Smooth muscle cell (in vitro differentiated cells): ENCODE data around the gene SPSB3. TPM values are rescaled to one million over a fixed set of nuclear protein-coding genes. Genes with fewer than 3 reads are reported as not detected.

Experiments
- DNase-seq: peaks from one replicate; lab custom pipeline; 2025; ENCODE audit not compliant: unreplicated experiment; lab: John Stamatoyannopoulos, UW
- H2AFZ ChIP-seq: fragments of 200-600 bp; sonication (generic); 2 replicates; pipeline ENCODE4 v1.6.0; 2016; ENCODE audit warnings: antibody characterized with exemption, low read depth, mild to moderate bottlenecking
- H3F3A ChIP-seq: fragments of 200-600 bp; sonication (generic); 2 replicates; pipeline ENCODE4 v1.6.0; 2017; ENCODE audit warnings: antibody characterized with exemption, low read depth
- H3K27ac ChIP-seq: fragments of 200-600 bp; sonication (generic); 2 replicates; pipeline ENCODE4 v1.5.1; 2016; ENCODE audit warnings: low read depth, mild to moderate bottlenecking
- H3K27me3 ChIP-seq: fragments of 200-600 bp; sonication (generic); 2 replicates; pipeline ENCODE4 v1.6.1; 2016; ENCODE audit warnings: low read depth, mild to moderate bottlenecking
- H3K36me3 ChIP-seq: fragments of 200-600 bp; sonication (generic); 2 replicates; pipeline ENCODE4 v1.5.1; 2016; ENCODE audit warnings: low read depth
- H3K4me1 ChIP-seq: fragments of 200-600 bp; sonication (generic); 2 replicates; pipeline ENCODE4 v1.5.1; 2016; ENCODE audit warnings: low read depth
- H3K4me2 ChIP-seq: fragments of 200-600 bp; sonication (generic); 2 replicates; pipeline ENCODE4 v1.6.0; 2016; ENCODE audit warnings: mild to moderate bottlenecking
- H3K4me3 ChIP-seq: fragments of 200-600 bp; sonication (generic); 2 replicates; pipeline ENCODE4 v1.5.1; 2016; ENCODE audit warnings: mild to moderate bottlenecking
- H3K79me2 ChIP-seq: fragments of 200-600 bp; sonication (generic); 2 replicates; pipeline ENCODE4 v1.6.0; 2016; ENCODE audit warnings: low read depth, mild to moderate bottlenecking
- H3K9ac ChIP-seq: fragments of 200-600 bp; sonication (generic); 2 replicates; pipeline ENCODE4 v1.6.0; 2016; ENCODE audit warnings: low read depth
- H3K9me3 ChIP-seq: fragments of 200-600 bp; sonication (generic); replicated peaks from 2 replicates; pipeline ENCODE4 v1.5.1; 2016; ENCODE audit warnings: low read depth
- H4K20me1 ChIP-seq: fragments of 200-600 bp; sonication (generic); 2 replicates; pipeline ENCODE4 v1.6.0; 2016; ENCODE audit warnings: low read depth
- CTCF ChIP-seq: fragments of 200-600 bp; sonication (generic); IDR thresholded peaks from 2 replicates; pipeline ENCODE4 v1.5.1; 2017; ENCODE audit warnings: borderline replicate concordance, mild to moderate bottlenecking, antibody characterized with exemption; ENCODE audit not compliant: insufficient read depth, poor library complexity, severe bottlenecking
- WGBS: methylation state at CpG from one replicate; pipeline ENCODE4 v1.1.7; 2016; ENCODE audit warnings: low lambda C conversion rate; 5-methylcytosine and 5-hydroxymethylcytosine counted together
- polyA plus RNA-seq: library from polyadenylated mRNA; unstranded; fragments of >200 nt; fragmentation: Nextera tagmentation; extraction: Ambion mirVana; gene quantifications from 2 replicates; pipeline ENCODE4 v1.2.1, GENCODE V29; 2016
- total RNA-seq: library from RNA; depleted of rRNA; stranded (reverse); fragments of >200 nt; gene quantifications from 2 replicates; pipeline ENCODE4 v1.2.3, GENCODE V29; 2014

SPSB3 gene
- total and polyA plus RNA-seq, 2 experiments from 2014 or later: 25.1 to 49.8 TPM

GRCh38 chr16:1732071-1732470 lies 50.3 kb downstream of the SPSB3 start:
- DNase-seq: no peak
- TF ChIP-seq CTCF: no peak
- H3K9me3 ChIP-seq: no peaks in the 10 kb centered on the region
- no peak overlapping the region for H3K4me3 ChIP-seq
- WGBS: 95% methylated on average over 14 of the region's 14 CpGs
- peaks cover 29% of the 10 kb centered on the region for H4K20me1 ChIP-seq
- H3K27me3 ChIP-seq: no peaks in the 10 kb centered on the region
- H3K4me1 ChIP-seq: no peaks in the 10 kb centered on the region
- H2AFZ ChIP-seq: no peak overlapping the region
- H3K27ac ChIP-seq: no peak overlapping the region
- no peak overlapping the region for H3K9ac ChIP-seq
- H3K79me2 ChIP-seq: peaks cover 4% of the 10 kb centered on the region
- H3K36me3 ChIP-seq: no peaks in the 10 kb centered on the region
- no peak overlapping the region for H3K4me2 ChIP-seq
- H3F3A ChIP-seq: peaks cover 16% of the 10 kb centered on the region

GRCh38 chr16:1731603-1732002 lies 50.8 kb downstream of the SPSB3 start:
- TF ChIP-seq CTCF: no peak
- Histone ChIP-seq H3K79me2 (peaks cover 9% of the 10 kb centered on the region), H3K27me3 (no peaks in the 10 kb centered on the region), H3K9me3 (no peaks in the 10 kb centered on the region), H3K27ac (no peak overlapping the region), H2AFZ (no peak overlapping the region), H3F3A (peaks cover 16% of the 10 kb centered on the region), H4K20me1 (peaks cover 33% of the 10 kb centered on the region), H3K36me3 (no peaks in the 10 kb centered on the region), H3K4me1 (no peaks in the 10 kb centered on the region), H3K4me3 (no peak overlapping the region), H3K4me2 (no peak overlapping the region), H3K9ac (no peak overlapping the region)
- DNase-seq: no peak
- 77% methylated on average over 7 of the region's 7 CpGs for WGBS

- Histone ChIP-seq H3K4me2 (no peak overlapping the region), H3K36me3 (no peaks in the 10 kb centered on the region), H2AFZ (no peak overlapping the region), H3K27ac (no peak overlapping the region), H3K79me2 (peaks cover 12% of the 10 kb centered on the region), H3K9me3 (no peaks in the 10 kb centered on the region), H3K4me1 (no peaks in the 10 kb centered on the region), H3K4me3 (no peak overlapping the region), H3K9ac (no peak overlapping the region), H3K27me3 (no peaks in the 10 kb centered on the region), H4K20me1 (peaks cover 39% of the 10 kb centered on the region), H3F3A (peaks cover 16% of the 10 kb centered on the region)
- TF ChIP-seq CTCF: no peak
- DNase-seq: no peak
- WGBS: 99% methylated on average over 7 of the region's 7 CpGs
These were observed 51.3 kb downstream of the SPSB3 start for GRCh38 chr16:1731073-1731472.

GRCh38 chr16:1729445-1729844 lies 52.9 kb downstream of the SPSB3 start:
- 97% methylated on average over 21 of the region's 35 CpGs for WGBS
- Histone ChIP-seq H3K27ac (no peak overlapping the region), H3K4me1 (no peaks in the 10 kb centered on the region), H3F3A (peaks cover 2% of the 10 kb centered on the region), H2AFZ (no peak overlapping the region), H3K36me3 (no peaks in the 10 kb centered on the region), H3K9ac (no peak overlapping the region), H4K20me1 (peaks cover 40% of the 10 kb centered on the region), H3K9me3 (no peaks in the 10 kb centered on the region), H3K4me2 (no peak overlapping the region), H3K79me2 (peaks cover 21% of the 10 kb centered on the region), H3K27me3 (no peaks in the 10 kb centered on the region), H3K4me3 (no peak overlapping the region)
- DNase-seq: no peak
- no peak for TF ChIP-seq CTCF
